ENCODE results near the gene PRKAR1B.
A peak's percentile ranks its signal among the peaks of the same experiment; 100 is the strongest.

The PRKAR1B gene

GRCh38 chr7:522071-522950 lies 204.8 kb downstream of the PRKAR1B start:
- peak in 2 of 10 donors; percentile 41 to 53 for DNase-seq

GRCh38 chr7:521221-522070 lies 205.6 kb downstream of the PRKAR1B start:
- intact Hi-C loops (cut with DNase I) = loop anchor here (5.0 to 10.0 kb wide), 2 partner anchors 113 to 256 kb away; no protein-coding TSS in a partner anchor
- peak in 7 of 10 donors; percentile 47 to 93 (median 66) for DNase-seq

More at GRCh38 chr7:522071-522950, 204.8 kb downstream of the PRKAR1B start:
- intact Hi-C loops (cut with DNase I) = loop anchor here (5.0 to 10.0 kb wide), 2 partner anchors 112 to 255 kb away; no protein-coding TSS in a partner anchor

GRCh38 chr7:520503-521161 lies 206.4 kb downstream of the PRKAR1B start:
- intact Hi-C loops (cut with DNase I) = loop anchor here (5.0 to 10.0 kb wide), 2 partner anchors 114 to 257 kb away; no protein-coding TSS in a partner anchor
- peak in 2 of 10 donors; percentile 31 to 45 for DNase-seq

GRCh38 chr7:519484-520390 lies 207.3 kb downstream of the PRKAR1B start, which contains the start of gene PDGFA:
PDGFA (minus strand) TSS chr7:519846; CDS start chr7:519001, 845 bp downstream.
- peak in 8 of 10 donors; percentile 46 to 95 (median 60) for DNase-seq
- intact Hi-C loops (cut with DNase I) = loop anchor here (2.0 to 10.0 kb wide), 4 partner anchors 78 to 258 kb away; no protein-coding TSS in a partner anchor

GRCh38 chr7:518630-519483 lies 208.2 kb downstream of the PRKAR1B start:
- intact Hi-C loops (cut with DNase I) = loop anchor here (2.0 to 5.0 kb wide), 2 partner anchors 78 to 186 kb away; no protein-coding TSS in a partner anchor
- peak; percentile 80 to 98 (median 86) for DNase-seq

GRCh38 chr7:517774-518629 lies 209.1 kb downstream of the PRKAR1B start:
- intact Hi-C loops (cut with DNase I) = loop anchor here (2.0 to 5.0 kb wide), 2 partner anchors 79 to 185 kb away; no protein-coding TSS in a partner anchor
- peak; percentile 55 to 95 (median 74) for DNase-seq

- peak in 2 of 10 donors; percentile 15 to 33 for DNase-seq
- intact Hi-C loops (cut with DNase I) = loop anchor here (5.0 kb wide), 1 partner anchor 80 kb away; no protein-coding TSS in a partner anchor
Measured at GRCh38 chr7:516606-517456, 210.2 kb downstream of the PRKAR1B start.

GRCh38 chr7:516216-516605 lies 210.9 kb downstream of the PRKAR1B start:
- no peak for DNase-seq

GRCh38 chr7:515628-516027 lies 211.5 kb downstream of the PRKAR1B start:
- DNase-seq = no peak
- intact Hi-C loops (cut with DNase I) = loop anchor here (5.0 kb wide), 1 partner anchor 82 kb away; no protein-coding TSS in a partner anchor

More at GRCh38 chr7:516216-516605, 210.9 kb downstream of the PRKAR1B start:
- intact Hi-C loops (cut with DNase I) = loop anchor here (5.0 kb wide), 1 partner anchor 81 kb away; no protein-coding TSS in a partner anchor

- intact Hi-C loops (cut with DNase I) = loop anchor here (5.0 kb wide), 1 partner anchor 82 kb away; no protein-coding TSS in a partner anchor
- DNase-seq = peak in 9 of 10 donors; percentile 65 to 95 (median 73)
Measured at GRCh38 chr7:514651-515598, 212.2 kb downstream of the PRKAR1B start.

- no peak for DNase-seq
- intact Hi-C loops (cut with DNase I) = no loop called here
Measured at GRCh38 chr7:514242-514641, 212.8 kb downstream of the PRKAR1B start.

- DNase-seq = no peak
- intact Hi-C loops (cut with DNase I) = no loop called here
Measured at GRCh38 chr7:513521-514166, 213.4 kb downstream of the PRKAR1B start.

GRCh38 chr7:512541-513311 lies 214.4 kb downstream of the PRKAR1B start:
- intact Hi-C loops (cut with DNase I) = no loop called here
- peak in 2 of 10 donors; percentile 55 to 68 for DNase-seq
